Upper lobe of right lung (tissue), 1 donor: ENCODE results near the gene DPY30. TPM values are rescaled to one million over a fixed set of nuclear protein-coding genes. Genes with fewer than 3 reads are reported as not detected.

Source experiments
- ATAC-seq: fragments of 200-7000 bp; cut with Tn5 transposase; one replicate; pipeline ENCODE4 v1.9.1; 2020; ENCODE audit warnings: mild to moderate bottlenecking, moderate library complexity
- DNase-seq: peaks from one replicate; pipeline ENCODE4 v3.0.0-alpha.2; 2020
- H3K27ac ChIP-seq: fragments of 200-600 bp; one replicate; pipeline ENCODE4 v1.8.0; 2022
- H3K27me3 ChIP-seq: fragments of 200-600 bp; one replicate; pipeline ENCODE4 v1.8.0; 2022; ENCODE audit warnings: mild to moderate bottlenecking
- H3K36me3 ChIP-seq: fragments of 200-600 bp; one replicate; pipeline ENCODE4 v1.8.0; 2022
- H3K4me1 ChIP-seq: fragments of 200-600 bp; one replicate; pipeline ENCODE4 v1.8.0; 2022
- H3K4me3 ChIP-seq: fragments of 200-600 bp; one replicate; pipeline ENCODE4 v1.8.0; 2022; ENCODE audit warnings: mild to moderate bottlenecking
- H3K9me3 ChIP-seq: fragments of 200-600 bp; one replicate; pipeline ENCODE4 v1.8.0; 2022
- intact Hi-C: fragments of 100-400 bp; cut with DNase I; formaldehyde crosslinking; loops from one replicate; pipeline ENCODE4 v1.11.0; 2022
- total RNA-seq: library from RNA; stranded (reverse); fragmentation: NEBNext Ultra II Directional; extraction: Animal tissue kit (Norgen Biotek cat#: 25700); gene quantifications from one replicate; pipeline ENCODE4 v1.2.1, GENCODE V29; 2021
- TF ChIP-seq, protein P1 (sequence below): fragments of 200-600 bp; IDR thresholded peaks from one replicate; pipeline ENCODE4 v1.8.0; 2022; ENCODE audit warnings: antibody characterized with exemption
- donor health status: DM: no; HTN: yes; CAD: no; lungs with severe emphysema.

The DPY30 gene
- total RNA-seq, 1 donor from 2014 or later: 53.7 TPM

DNA sequence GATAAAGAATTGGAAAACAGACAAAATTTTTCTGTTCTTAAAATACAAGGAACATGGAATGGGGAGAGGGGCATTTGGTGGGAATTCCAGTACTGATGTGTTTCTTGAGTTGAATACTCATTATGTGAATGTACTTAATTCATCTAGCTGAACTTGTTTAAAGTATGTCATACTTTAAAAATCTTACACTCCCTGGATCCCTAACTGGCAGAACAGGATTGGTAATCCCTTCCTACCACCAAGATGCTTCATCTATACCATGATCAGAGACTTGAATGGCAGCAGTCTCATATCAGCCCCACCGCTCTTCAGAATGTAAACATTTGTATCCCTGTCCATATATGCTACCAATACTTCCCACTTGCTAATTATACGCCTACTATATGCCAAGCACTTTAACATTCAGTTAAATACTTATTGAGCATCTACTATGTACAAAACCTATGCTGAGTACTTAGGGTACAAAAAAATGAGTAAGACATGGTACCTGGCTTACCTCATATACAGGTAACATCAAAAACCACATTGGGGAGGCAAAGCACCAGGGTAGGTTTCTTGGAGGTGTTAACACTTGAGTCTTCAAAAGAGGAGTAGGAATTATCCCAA lies 34.1 kb downstream of the DPY30 start:
- Histone ChIP-seq H3K9me3 (no peaks in the 10 kb centered on the region), H3K4me1 (peaks cover 12% of the 10 kb centered on the region), H3K4me3 (no peak overlapping the region), H3K27me3 (no peaks in the 10 kb centered on the region), H3K36me3 (peaks cover 5% of the 10 kb centered on the region), H3K27ac (no peak overlapping the region)
- ATAC-seq (no peak), DNase-seq (no peak)
- TF ChIP-seq, protein P1, sequence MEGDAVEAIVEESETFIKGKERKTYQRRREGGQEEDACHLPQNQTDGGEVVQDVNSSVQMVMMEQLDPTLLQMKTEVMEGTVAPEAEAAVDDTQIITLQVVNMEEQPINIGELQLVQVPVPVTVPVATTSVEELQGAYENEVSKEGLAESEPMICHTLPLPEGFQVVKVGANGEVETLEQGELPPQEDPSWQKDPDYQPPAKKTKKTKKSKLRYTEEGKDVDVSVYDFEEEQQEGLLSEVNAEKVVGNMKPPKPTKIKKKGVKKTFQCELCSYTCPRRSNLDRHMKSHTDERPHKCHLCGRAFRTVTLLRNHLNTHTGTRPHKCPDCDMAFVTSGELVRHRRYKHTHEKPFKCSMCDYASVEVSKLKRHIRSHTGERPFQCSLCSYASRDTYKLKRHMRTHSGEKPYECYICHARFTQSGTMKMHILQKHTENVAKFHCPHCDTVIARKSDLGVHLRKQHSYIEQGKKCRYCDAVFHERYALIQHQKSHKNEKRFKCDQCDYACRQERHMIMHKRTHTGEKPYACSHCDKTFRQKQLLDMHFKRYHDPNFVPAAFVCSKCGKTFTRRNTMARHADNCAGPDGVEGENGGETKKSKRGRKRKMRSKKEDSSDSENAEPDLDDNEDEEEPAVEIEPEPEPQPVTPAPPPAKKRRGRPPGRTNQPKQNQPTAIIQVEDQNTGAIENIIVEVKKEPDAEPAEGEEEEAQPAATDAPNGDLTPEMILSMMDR: no peak
- intact Hi-C loops: no loop called here

DNA sequence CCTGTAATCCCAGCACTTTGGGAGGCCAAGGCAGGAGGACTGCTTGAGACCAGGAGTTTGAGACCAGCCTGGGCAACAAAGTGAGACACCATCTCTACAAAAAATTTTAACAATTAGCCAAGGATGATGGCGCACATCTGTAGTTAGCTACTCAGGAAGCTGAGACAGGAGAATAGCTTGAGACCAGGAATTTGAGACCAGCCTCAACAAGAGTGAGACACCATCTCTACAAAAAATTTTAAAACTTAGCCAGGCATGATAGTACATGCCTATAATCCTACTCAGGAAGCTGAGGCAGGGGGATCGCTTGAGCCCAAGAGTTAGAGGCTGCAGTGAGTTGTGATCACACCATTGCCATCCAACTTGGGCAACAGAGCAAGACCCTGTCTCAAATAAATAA lies 35.8 kb downstream of the DPY30 start:
- DNase-seq: no peak
- peaks cover 5% of the 10 kb centered on the region for H3K36me3 ChIP-seq
- intact Hi-C loops: no loop called here
- no peak overlapping the region for H3K4me3 ChIP-seq
- H3K27ac ChIP-seq: no peak overlapping the region
- H3K4me1 ChIP-seq: peaks cover 10% of the 10 kb centered on the region
- H3K9me3 ChIP-seq: no peaks in the 10 kb centered on the region
- no peak for ATAC-seq
- TF ChIP-seq, protein P1: no peak
- no peaks in the 10 kb centered on the region for H3K27me3 ChIP-seq

DNA sequence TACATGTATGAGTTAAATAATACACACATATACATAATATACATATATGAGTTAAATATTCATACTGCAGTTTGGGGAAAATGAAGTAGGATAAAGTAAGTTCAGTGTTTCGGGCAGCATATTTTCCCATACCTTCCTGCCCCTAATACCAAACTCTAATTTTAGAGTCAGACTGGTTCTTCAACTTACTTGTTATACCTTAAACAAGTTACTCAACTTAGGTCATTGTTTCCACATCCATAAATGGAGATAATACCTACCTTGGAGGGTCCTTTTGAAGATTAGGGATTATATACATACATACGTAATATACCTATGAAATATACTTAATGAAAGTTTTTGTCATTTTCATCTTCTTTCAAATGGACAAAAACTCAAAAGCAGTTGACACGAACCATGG lies 37.2 kb downstream of the DPY30 start:
- H3K4me3 ChIP-seq: no peak overlapping the region
- DNase-seq: no peak
- intact Hi-C loops: no loop called here
- peaks cover 5% of the 10 kb centered on the region for H3K36me3 ChIP-seq
- peaks cover 5% of the 10 kb centered on the region for H3K4me1 ChIP-seq
- H3K27ac ChIP-seq: no peak overlapping the region
- ATAC-seq: no peak
- TF ChIP-seq, protein P1: no peak
- no peaks in the 10 kb centered on the region for H3K27me3 ChIP-seq
- H3K9me3 ChIP-seq: no peaks in the 10 kb centered on the region

DNA sequence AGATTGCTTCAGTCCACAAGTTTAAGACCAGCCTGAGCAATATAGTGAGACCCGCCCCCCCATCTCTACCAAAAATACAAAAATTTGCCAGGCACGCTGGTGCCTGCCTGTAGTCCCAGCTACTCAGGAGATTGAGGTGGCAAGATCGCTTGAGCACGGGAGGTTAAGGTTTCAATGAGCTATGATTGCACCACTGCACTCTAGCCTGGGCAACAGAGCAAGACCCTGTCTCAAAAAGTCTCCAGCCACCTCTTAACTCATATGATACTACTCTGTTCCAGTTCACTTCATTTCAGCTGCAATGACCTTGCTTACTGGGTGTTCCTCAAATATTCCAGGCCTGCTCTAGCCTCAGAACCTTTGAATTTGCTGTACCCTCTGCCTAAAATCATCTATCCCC lies 40.2 kb downstream of the DPY30 start:
- H3K4me3 ChIP-seq: no peak overlapping the region
- no peaks in the 10 kb centered on the region for H3K9me3 ChIP-seq
- TF ChIP-seq, protein P1: no peak
- ATAC-seq: no peak
- DNase-seq: no peak
- no peaks in the 10 kb centered on the region for H3K27me3 ChIP-seq
- peaks cover 5% of the 10 kb centered on the region for H3K4me1 ChIP-seq
- intact Hi-C loops: no loop called here
- peaks cover 5% of the 10 kb centered on the region for H3K36me3 ChIP-seq
- H3K27ac ChIP-seq: no peak overlapping the region

DNA sequence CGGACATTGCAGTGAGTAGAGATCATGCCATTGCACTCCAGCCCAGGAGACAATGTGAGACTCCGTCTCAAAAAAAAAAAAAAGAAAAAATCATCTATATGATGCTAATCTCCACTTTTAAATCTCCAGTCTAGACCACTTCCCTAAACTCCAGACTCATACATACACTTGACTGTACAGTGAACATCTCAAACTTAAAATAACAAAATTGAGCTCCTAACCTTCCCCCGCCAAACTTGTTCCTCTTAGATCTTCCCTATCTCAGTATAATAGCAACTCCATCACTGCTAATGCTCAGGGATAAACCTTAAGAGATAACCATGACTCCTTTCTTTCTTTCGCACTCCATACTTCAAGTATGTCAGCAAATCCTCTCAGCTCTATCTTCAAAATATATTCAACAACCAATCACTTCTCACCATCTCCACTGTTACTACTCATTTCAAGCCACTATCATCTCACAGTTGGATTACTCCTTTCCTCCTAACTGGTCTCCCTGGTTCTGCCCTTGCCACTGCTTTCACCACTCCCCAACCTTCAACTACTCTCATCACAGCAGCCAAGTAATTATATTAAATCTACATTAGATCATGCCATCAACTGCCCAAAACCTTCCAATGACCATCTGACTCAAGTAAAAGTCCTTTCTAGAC lies 40.7 kb downstream of the DPY30 start:
- Histone ChIP-seq H3K9me3 (no peaks in the 10 kb centered on the region), H3K36me3 (peaks cover 5% of the 10 kb centered on the region), H3K27ac (no peak overlapping the region), H3K4me3 (no peak overlapping the region), H3K27me3 (no peaks in the 10 kb centered on the region), H3K4me1 (peaks cover 5% of the 10 kb centered on the region)
- TF ChIP-seq, protein P1: no peak
- DNase-seq (no peak), ATAC-seq (no peak)
- intact Hi-C loops: no loop called here
